HepG2 (cell line): Measurements from ENCODE around the gene IGFALS. TPM values are rescaled to one million over a fixed set of nuclear protein-coding genes. Genes with fewer than 3 reads are reported as not detected.

ENCODE experiments used
- ATAC-seq: fragments of 200-7000 bp; cut with Tn5 transposase; 3 replicates; pipeline ENCODE4 v1.9.1; 2020; ENCODE audit warnings: mild to moderate bottlenecking, moderate library complexity
- BruUV-seq: library from RNA; stranded (reverse); fragments of 400-500 nt; replicated peaks from 2 replicates; lab custom pipeline; 2021; lab: Mats Ljungman, UMichigan
- CTCF ChIA-PET: fragments of 300-600 bp; formaldehyde crosslinking; extraction: SDS; loops from one replicate; lab custom pipeline; 2021; ENCODE audit warnings: low total read pairs, inconsistent platforms, low intra/inter-chr PET ratio; lab: Yijun Ruan, JAX
- POLR2A ChIA-PET: fragments of 350-600 bp; sonication (Branson Sonifier 250); formaldehyde crosslinking; loops from one replicate; lab custom pipeline; 2020; ENCODE audit warnings: antibody characterized with exemption, inconsistent platforms; lab: Yijun Ruan, JAX
- DNase-seq: peaks from one replicate; pipeline ENCODE4 v3.0.0-alpha.2; 2015; ENCODE audit warnings: low spot score
- FAIRE-seq: peaks from 3 replicates; lab custom pipeline; 2011; peaks lifted over from hg19 to GRCh38; lab: Jason Lieb, UNC
- H2AFZ ChIP-seq: one replicate; pipeline ENCODE4 v1.6.1; 2011; ENCODE audit warnings: low read length, inconsistent platforms
- H3K27ac ChIP-seq: fragments of 300-600 bp; 3 replicates; pipeline ENCODE4 v1.8.0; 2011; ENCODE audit warnings: mixed run types, mild to moderate bottlenecking, mixed read lengths, low read length, inconsistent platforms; ENCODE audit not compliant: insufficient read depth; ENCODE audit errors: extremely low read length
- H3K27me3 ChIP-seq, 2 experiments: fragments of 200-600 bp in 1 of 2; 2 replicates in 1 of 2; 3 replicates in 1 of 2; pipeline versions ENCODE4 v1.6.0 to v1.8.0; 2011; ENCODE audit warnings: low read length in 2 of 2, mild to moderate bottlenecking in 2 of 2, moderate library complexity in 2 of 2, inconsistent platforms in 1 of 2; ENCODE audit not compliant: insufficient read depth in 2 of 2, control insufficient read depth in 1 of 2
- H3K36me3 ChIP-seq, 2 experiments: fragments of 200-600 bp in 1 of 2; replicated peaks in 1 of 2; 2 replicates in 1 of 2; 3 replicates in 1 of 2; pipeline versions ENCODE4 v1.5.1 to v1.8.0; 2011; ENCODE audit warnings: low read length in 2 of 2, inconsistent platforms in 1 of 2; ENCODE audit not compliant: insufficient read depth in 2 of 2, control insufficient read depth in 1 of 2
- H3K4me1 ChIP-seq: 2 replicates; pipeline ENCODE4 v1.5.1; 2012; ENCODE audit warnings: low read length, inconsistent platforms; ENCODE audit not compliant: insufficient read depth
- H3K4me2 ChIP-seq: 2 replicates; pipeline ENCODE4 v1.6.0; 2011; ENCODE audit warnings: low read depth, low read length, inconsistent platforms
- H3K4me3 ChIP-seq, 3 experiments: fragments of 200-600 bp in 1 of 3; sonication (generic), shearing (Covaris generic) in 1 of 3; replicated peaks in 1 of 3; 2 replicates each; pipeline ENCODE4 v1.5.1; 2011 to 2016; ENCODE audit warnings: low read length in 3 of 3, inconsistent platforms in 2 of 3, low read depth in 2 of 3, mild to moderate bottlenecking in 2 of 3, control low read depth in 1 of 3, mixed read lengths in 1 of 3; ENCODE audit not compliant: insufficient read depth in 1 of 3
- H3K79me2 ChIP-seq: one replicate; pipeline ENCODE4 v1.6.1; 2011; ENCODE audit warnings: low read length, inconsistent platforms; ENCODE audit not compliant: insufficient read depth
- H3K9ac ChIP-seq: 2 replicates; pipeline ENCODE4 v1.6.0; 2011; ENCODE audit warnings: mild to moderate bottlenecking, low read depth, low read length, inconsistent platforms; ENCODE audit not compliant: insufficient read depth
- H3K9me3 ChIP-seq: 2 replicates; pipeline ENCODE4 v1.5.1; 2012; ENCODE audit warnings: mild to moderate bottlenecking, low read length
- H4K20me1 ChIP-seq: 2 replicates; pipeline ENCODE4 v1.6.0; 2011; ENCODE audit warnings: inconsistent platforms, mild to moderate bottlenecking, low read length, moderate library complexity; ENCODE audit not compliant: insufficient read depth
- BRD4 ChIP-seq: sonication (generic); formaldehyde crosslinking; IDR thresholded peaks from 2 replicates; pipeline ENCODE4 v1.4.0; 2020; ENCODE audit warnings: missing genetic modification reagents
- ELF3 ChIP-seq: IDR thresholded peaks from 2 replicates; pipeline ENCODE4 v1.6.1; 2016; ENCODE audit warnings: missing genetic modification reagents, missing compliant biosample characterization
- PBX2 ChIP-seq: IDR thresholded peaks from 2 replicates; pipeline ENCODE4 v1.6.1; 2016; ENCODE audit warnings: control low read depth
- RFXAP ChIP-seq: sonication (generic); formaldehyde crosslinking; IDR thresholded peaks from 2 replicates; pipeline ENCODE4 v1.4.0; 2020; ENCODE audit warnings: missing genetic modification reagents, borderline replicate concordance
- SIN3B ChIP-seq: fragments of 150-350 bp; IDR thresholded peaks from 2 replicates; pipeline ENCODE4 v1.6.1; 2014; ENCODE audit warnings: low read length
- TBX3 ChIP-seq: fragments of 450-650 bp; IDR thresholded peaks from 2 replicates; pipeline ENCODE4 v1.6.1; 2017; ENCODE audit warnings: antibody characterized with exemption, mild to moderate bottlenecking, inconsistent platforms, borderline replicate concordance
- ZNF234 ChIP-seq: sonication (generic); formaldehyde crosslinking; conservative IDR thresholded peaks from 2 replicates; pipeline ENCODE4 v1.5.1; 2020; ENCODE audit warnings: mild to moderate bottlenecking, missing genetic modification reagents
- ZNF292 ChIP-seq: sonication (generic); formaldehyde crosslinking; IDR thresholded peaks from 2 replicates; pipeline ENCODE4 v1.8.1; 2022; ENCODE audit warnings: mild to moderate bottlenecking, low read depth, missing genetic modification reagents, borderline replicate concordance
- ZNF577 ChIP-seq: sonication (generic); formaldehyde crosslinking; IDR thresholded peaks from 2 replicates; pipeline ENCODE4 v1.4.0; 2020; ENCODE audit warnings: mild to moderate bottlenecking, low read depth, missing genetic modification reagents, borderline replicate concordance
- ZNF800 ChIP-seq: sonication (generic); formaldehyde crosslinking; IDR thresholded peaks from 2 replicates; pipeline ENCODE4 v1.4.0; 2020; ENCODE audit warnings: missing genetic modification reagents
- ZSCAN30 ChIP-seq: sonication (generic); formaldehyde crosslinking; IDR thresholded peaks from 2 replicates; pipeline ENCODE4 v1.5.0; 2020; ENCODE audit warnings: mild to moderate bottlenecking, missing genetic modification reagents
- WGBS: methylation state at CpG from one replicate; pipeline ENCODE4 v1.1.6; 2017; ENCODE audit warnings: low lambda C conversion rate; 5-methylcytosine and 5-hydroxymethylcytosine counted together
- in situ Hi-C: cut with HindIII; loops from 2 replicates; pipeline ENCODE4 v1.10.0; 2017; ENCODE audit warnings: low pct_unique_long_range_greater_than_20kb; ENCODE audit not compliant: extremely low pct_ligation_motif_present
- intact Hi-C: fragments of 100-400 bp; cut with micrococcal nuclease; formaldehyde crosslinking; loops from one replicate; pipeline ENCODE4 v1.10.0; 2022; ENCODE audit not compliant: unreplicated experiment
- polyA plus RNA-seq, 8 experiments: library from polyadenylated mRNA; depleted of rRNA in 3 of 8; stranded (reverse) in 7 of 8; unstranded in 1 of 8; fragments of >200 nt; fragmentation: Illumina TruSeq in 4 of 8; extraction: Trizol in 4 of 8; gene quantifications; 2 replicates each; pipeline versions ENCODE4 v1.2.1 to v1.2.3, GENCODE V29; 2011 to 2016; ENCODE audit warnings: low read depth in 4 of 8, missing spikeins in 1 of 8, mixed read lengths in 1 of 8; ENCODE audit not compliant: insufficient read depth in 1 of 8
- total RNA-seq, 5 experiments: library from RNA; depleted of rRNA; stranded (reverse); fragments of >200 nt; fragmentation: Illumina TruSeq; extraction: Trizol; gene quantifications; 2 replicates each; pipeline ENCODE4 v1.2.3, GENCODE V29; 2016; ENCODE audit warnings: low read depth in 1 of 5
- TF ChIP-seq, protein P1 (sequence below): sonication (generic); formaldehyde crosslinking; IDR thresholded peaks from 2 replicates; pipeline ENCODE4 v1.8.0; 2022; ENCODE audit warnings: missing genetic modification reagents, low read depth, mild to moderate bottlenecking, borderline replicate concordance

IGFALS gene
- total and polyA plus RNA-seq, 2 of the 13 experiments (the other 11 are each of a cell fraction or from before 2014, with no cell fraction given): 0.34 to 2.4 TPM

- intact Hi-C loops (no loop called here), in situ Hi-C loops (no loop called here)
- FAIRE-seq (no peak), DNase-seq (no peak), ATAC-seq (no peak)
- H4K20me1 ChIP-seq: no peaks in the 10 kb centered on the region
- H3K4me1 ChIP-seq: peaks cover 10% of the 10 kb centered on the region
- no peak overlapping the region for H3K4me2 ChIP-seq
- H3K27ac ChIP-seq: no peak overlapping the region
- ChIA-PET CTCF (no interaction called here), POLR2A (no interaction called here)
- H3K9ac ChIP-seq: no peak overlapping the region
- no peaks in the 10 kb centered on the region for H3K27me3 ChIP-seq
- H3K36me3 ChIP-seq: peaks cover 20 to 34% of the 10 kb centered on the region in 2 experiments; a peak in 4 of 5 replicates
- BruUV-seq: no TSS peak
- 96% methylated on average over 8 of the region's 15 CpGs for WGBS
- H3K9me3 ChIP-seq: no peaks in the 10 kb centered on the region
- H3K4me3 ChIP-seq: no peak overlapping the region
- no peak overlapping the region for H2AFZ ChIP-seq
- TF ChIP-seq SIN3B (no peak), ZNF800 (CRISPR knock-in tag) (no peak), ELF3 (CRISPR knock-in tag) (no peak), PBX2 (no peak), ZNF234 (CRISPR knock-in tag) (no peak), BRD4 (CRISPR knock-in tag) (no peak), ZNF292 (CRISPR knock-in tag) (no peak), TBX3 (no peak), ZSCAN30 (CRISPR knock-in tag) (no peak), RFXAP (no peak), ZNF577 (no peak)
- TF ChIP-seq, protein P1, sequence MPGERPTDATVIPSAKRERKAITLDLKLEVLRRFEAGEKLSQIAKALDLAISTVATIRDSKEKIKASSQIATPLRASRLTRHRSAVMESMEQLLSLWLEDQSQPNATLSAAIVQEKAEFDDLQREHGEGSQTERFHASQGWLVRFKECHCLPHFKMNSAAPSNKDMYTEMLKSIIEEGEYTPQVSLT (CRISPR knock-in tag): no peak
- no peaks in the 10 kb centered on the region for H3K79me2 ChIP-seq
Observed at GRCh38 chr16:1761751-1762150, 31.8 kb downstream of the IGFALS start.
